Cardiac muscle cell (in vitro differentiated cells and primary cell): Measurements from ENCODE around the gene ALDH3A1. TPM values are rescaled to one million over a fixed set of nuclear protein-coding genes. Genes with fewer than 3 reads are reported as not detected.

Source experiments
- DNase-seq, 2 donors: peaks; one replicate each; pipeline versions ENCODE4 v3.0.0 to v3.0.0-alpha.2; 2010 to 2017; ENCODE audit warnings: low read depth in 1 of 2, low spot score in 1 of 2
- H3K27ac ChIP-seq: fragments of 200-600 bp; sonication (generic); 2 replicates; pipeline ENCODE4 v1.5.1; 2016
- H3K27me3 ChIP-seq: fragments of 200-600 bp; sonication (generic); 2 replicates; pipeline ENCODE4 v1.6.0; 2016; ENCODE audit warnings: control low read depth
- H3K36me3 ChIP-seq: fragments of 200-600 bp; sonication (generic); 2 replicates; pipeline ENCODE4 v1.5.1; 2016; ENCODE audit warnings: control low read depth
- H3K4me1 ChIP-seq: fragments of 200-600 bp; sonication (generic); 2 replicates; pipeline ENCODE4 v1.8.1; 2017; ENCODE audit warnings: low read depth, mild to moderate bottlenecking, mixed run types
- H3K4me3 ChIP-seq: fragments of 200-600 bp; sonication (generic); 2 replicates; pipeline ENCODE4 v1.5.1; 2016; ENCODE audit warnings: mild to moderate bottlenecking
- H3K9me3 ChIP-seq: fragments of 200-600 bp; sonication (generic); 2 replicates; pipeline ENCODE4 v1.5.1; 2017; ENCODE audit warnings: low read depth, mild to moderate bottlenecking, control low read depth
- polyA plus RNA-seq: library from polyadenylated mRNA; unstranded; fragments of >200 nt; fragmentation: Nextera tagmentation; extraction: Ambion mirVana; gene quantifications from 2 replicates; pipeline ENCODE4 v1.2.1, GENCODE V29; 2016
- total RNA-seq: library from RNA; depleted of rRNA; stranded (reverse); fragments of >200 nt; gene quantifications from 2 replicates; pipeline ENCODE4 v1.2.3, GENCODE V29; 2016
- TF ChIP-seq, protein P1 (sequence below): IDR thresholded peaks from 2 replicates; pipeline ENCODE4 v1.5.1; 2012; ENCODE audit warnings: low read depth, mild to moderate bottlenecking, low read length

The ALDH3A1 gene
- total and polyA plus RNA-seq, 2 experiments from 2014 or later: not detected

GRCh38 chr17:19756546-19756945, 8.4 kb upstream of the ALDH3A1 start:
- TF ChIP-seq, protein P1, sequence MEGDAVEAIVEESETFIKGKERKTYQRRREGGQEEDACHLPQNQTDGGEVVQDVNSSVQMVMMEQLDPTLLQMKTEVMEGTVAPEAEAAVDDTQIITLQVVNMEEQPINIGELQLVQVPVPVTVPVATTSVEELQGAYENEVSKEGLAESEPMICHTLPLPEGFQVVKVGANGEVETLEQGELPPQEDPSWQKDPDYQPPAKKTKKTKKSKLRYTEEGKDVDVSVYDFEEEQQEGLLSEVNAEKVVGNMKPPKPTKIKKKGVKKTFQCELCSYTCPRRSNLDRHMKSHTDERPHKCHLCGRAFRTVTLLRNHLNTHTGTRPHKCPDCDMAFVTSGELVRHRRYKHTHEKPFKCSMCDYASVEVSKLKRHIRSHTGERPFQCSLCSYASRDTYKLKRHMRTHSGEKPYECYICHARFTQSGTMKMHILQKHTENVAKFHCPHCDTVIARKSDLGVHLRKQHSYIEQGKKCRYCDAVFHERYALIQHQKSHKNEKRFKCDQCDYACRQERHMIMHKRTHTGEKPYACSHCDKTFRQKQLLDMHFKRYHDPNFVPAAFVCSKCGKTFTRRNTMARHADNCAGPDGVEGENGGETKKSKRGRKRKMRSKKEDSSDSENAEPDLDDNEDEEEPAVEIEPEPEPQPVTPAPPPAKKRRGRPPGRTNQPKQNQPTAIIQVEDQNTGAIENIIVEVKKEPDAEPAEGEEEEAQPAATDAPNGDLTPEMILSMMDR: no peak
- no peak overlapping the region for H3K27ac ChIP-seq
- H3K36me3 ChIP-seq: no peaks in the 10 kb centered on the region
- no peaks in the 10 kb centered on the region for H3K27me3 ChIP-seq
- peaks cover 6% of the 10 kb centered on the region for H3K4me1 ChIP-seq
- peak; percentile 27 to 54 for DNase-seq
- no peaks in the 10 kb centered on the region for H3K9me3 ChIP-seq
- H3K4me3 ChIP-seq: no peak overlapping the region

DNA sequence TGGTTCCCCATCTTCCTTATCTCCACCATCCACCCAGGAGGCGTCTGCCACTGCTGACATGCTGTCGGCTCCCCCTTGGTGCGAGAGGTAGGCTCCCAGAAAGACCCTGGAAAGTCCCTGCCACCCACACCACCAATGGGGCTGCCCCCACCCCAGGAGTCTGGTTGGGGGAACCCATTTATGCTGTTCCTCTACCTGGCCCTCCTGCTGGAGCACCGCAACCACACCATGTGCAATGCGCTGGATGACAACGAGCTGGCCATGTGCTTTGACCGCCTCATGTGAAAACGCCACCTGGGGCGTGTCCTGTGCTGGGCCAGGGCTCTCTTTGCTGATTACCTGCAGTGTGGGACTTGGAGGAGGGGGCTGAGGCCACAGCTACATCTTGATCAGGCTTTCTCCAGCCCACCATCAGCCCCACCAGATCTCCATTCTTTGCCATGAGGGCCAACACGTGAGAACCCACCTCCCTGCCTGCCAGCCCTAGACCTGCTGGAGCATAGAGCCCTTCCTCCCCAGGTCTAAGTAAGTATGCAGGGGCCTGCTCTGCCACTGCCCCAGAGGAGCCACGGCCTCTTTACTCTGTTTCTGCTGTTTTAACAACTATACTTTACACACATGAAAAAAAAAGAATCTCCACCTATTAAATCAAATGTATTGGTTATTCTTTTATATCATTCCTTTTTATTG, 7.9 kb upstream of the ALDH3A1 start:
- no peak overlapping the region for H3K27ac ChIP-seq
- H3K4me1 ChIP-seq: peaks cover 6% of the 10 kb centered on the region
- H3K36me3 ChIP-seq: no peaks in the 10 kb centered on the region
- H3K9me3 ChIP-seq: no peaks in the 10 kb centered on the region
- TF ChIP-seq, protein P1: no peak
- no peak overlapping the region for H3K4me3 ChIP-seq
- DNase-seq: no peak
- H3K27me3 ChIP-seq: no peaks in the 10 kb centered on the region

DNA sequence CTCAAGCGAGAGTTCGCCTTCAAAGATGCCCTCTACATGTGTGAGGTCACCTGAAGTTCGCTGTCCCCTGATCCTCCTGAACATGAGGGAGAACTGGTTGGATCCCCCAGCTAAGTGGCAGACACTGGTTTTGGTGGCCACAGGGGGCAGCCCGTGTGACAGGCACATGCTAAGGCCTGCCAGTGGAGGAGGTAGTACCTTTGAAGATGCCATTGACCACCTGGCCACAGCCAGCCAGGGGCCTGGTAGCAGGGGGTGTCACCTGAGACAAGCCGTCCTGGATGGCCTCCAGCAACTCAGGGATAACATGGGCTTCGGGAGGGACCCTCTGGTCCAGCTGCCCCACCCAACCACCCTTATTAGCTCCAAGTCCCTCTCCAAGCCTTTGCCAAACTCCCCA, 7.3 kb upstream of the ALDH3A1 start:
- DNase-seq: no peak
- Histone ChIP-seq H3K27me3 (no peaks in the 10 kb centered on the region), H3K27ac (no peak overlapping the region), H3K4me3 (no peak overlapping the region), H3K9me3 (no peaks in the 10 kb centered on the region), H3K4me1 (peaks cover 6% of the 10 kb centered on the region), H3K36me3 (no peaks in the 10 kb centered on the region)
- TF ChIP-seq, protein P1: no peak

DNA sequence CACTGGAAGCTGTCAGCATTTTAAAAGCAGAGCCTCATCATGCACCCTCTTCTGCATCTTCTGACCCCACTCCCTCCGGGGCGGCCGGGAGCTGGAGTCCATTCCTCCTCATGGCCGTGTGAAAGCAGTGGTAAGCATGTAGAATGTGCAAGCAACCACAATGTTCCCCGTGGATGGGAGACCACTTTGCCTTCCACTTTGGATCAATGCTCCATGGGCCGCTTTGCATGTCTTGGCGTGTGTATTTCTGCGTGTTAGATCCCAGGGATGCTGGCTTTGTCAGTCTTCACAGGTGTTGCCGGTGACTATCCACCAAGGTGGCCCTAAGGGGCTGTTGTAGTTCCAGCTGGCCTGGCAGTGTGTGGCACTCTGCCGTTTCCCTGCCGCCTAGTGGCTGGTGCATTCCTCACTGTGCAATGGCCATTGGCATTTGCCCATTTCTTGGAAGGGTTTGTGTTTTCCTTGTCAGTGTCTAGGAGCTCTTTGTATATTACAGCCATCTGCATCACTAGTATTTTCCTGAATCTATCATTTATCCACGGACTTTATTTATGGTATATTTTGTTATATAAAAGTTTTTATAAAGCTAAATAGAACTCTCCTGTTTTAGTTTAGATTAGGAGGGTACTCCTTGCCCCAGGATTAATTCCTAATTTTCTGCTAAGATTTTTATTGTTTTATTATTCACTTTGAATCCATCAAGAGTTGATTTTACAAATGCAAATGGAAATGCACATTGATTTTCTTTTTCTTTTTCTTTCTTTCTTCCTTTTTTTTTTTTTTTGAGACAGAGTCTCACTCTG, 5.8 kb upstream of the ALDH3A1 start:
- Histone ChIP-seq H3K4me3 (no peak overlapping the region), H3K27me3 (no peaks in the 10 kb centered on the region), H3K27ac (no peak overlapping the region), H3K9me3 (no peaks in the 10 kb centered on the region), H3K36me3 (no peaks in the 10 kb centered on the region), H3K4me1 (peaks cover 6% of the 10 kb centered on the region)
- TF ChIP-seq, protein P1: no peak
- no peak for DNase-seq

DNA sequence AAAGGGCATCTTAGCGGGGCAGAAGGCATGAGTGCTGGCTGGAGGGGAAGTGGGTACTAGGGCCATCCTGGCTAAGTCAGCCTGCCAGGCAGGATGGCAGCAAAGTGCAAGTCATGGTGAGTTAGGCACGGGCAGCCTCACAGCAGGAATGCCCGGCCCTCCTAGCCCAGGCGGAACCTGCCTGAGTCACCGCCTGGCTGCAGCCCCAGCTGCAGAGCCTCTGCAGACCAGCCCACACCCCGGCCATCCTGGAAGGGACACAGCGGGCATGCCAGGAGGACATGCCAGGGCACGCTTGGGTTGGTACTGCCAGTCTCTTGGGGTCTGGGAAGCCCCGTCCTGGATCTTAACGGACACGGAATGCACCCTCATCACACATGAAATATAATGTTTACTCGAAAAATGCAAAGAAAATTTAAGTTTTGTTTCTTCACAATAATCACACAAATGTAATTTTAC, 5.0 kb upstream of the ALDH3A1 start:
- Histone ChIP-seq H3K36me3 (no peaks in the 10 kb centered on the region), H3K27ac (no peak overlapping the region), H3K4me1 (peaks cover 6% of the 10 kb centered on the region), H3K27me3 (no peaks in the 10 kb centered on the region), H3K9me3 (no peaks in the 10 kb centered on the region), H3K4me3 (no peak overlapping the region)
- TF ChIP-seq, protein P1: no peak
- DNase-seq: peak in 1 of 2 donors; percentile 73
